SJSA1 (cell line): ENCODE data around the gene C16orf86. TPM values are rescaled to one million over a fixed set of nuclear protein-coding genes. Genes with fewer than 3 reads are reported as not detected.

Source experiments
- DNase-seq, 2 experiments: peaks; one replicate each; pipeline ENCODE4 v3.0.0-alpha.2; 2015 to 2020; ENCODE audit warnings: low spot score in 2 of 2, low read depth in 1 of 2
- H3K27ac ChIP-seq: fragments of 250-450 bp; sonication (Bioruptor Pico); 2 replicates; pipeline ENCODE4 v1.5.1; 2020; ENCODE audit warnings: mild to moderate bottlenecking, moderate library complexity
- H3K27me3 ChIP-seq: fragments of 250-450 bp; sonication (Bioruptor Pico); replicated peaks from 2 replicates; pipeline ENCODE4 v1.5.1; 2020; ENCODE audit warnings: mild to moderate bottlenecking, moderate library complexity
- H3K36me3 ChIP-seq: fragments of 250-450 bp; sonication (Bioruptor Pico); 2 replicates; pipeline ENCODE4 v1.5.1; 2020; ENCODE audit warnings: mild to moderate bottlenecking
- H3K4me1 ChIP-seq: fragments of 250-450 bp; sonication (Bioruptor Pico); replicated peaks from 2 replicates; pipeline ENCODE4 v1.6.1; 2021; ENCODE audit warnings: mild to moderate bottlenecking
- H3K4me3 ChIP-seq: fragments of 250-450 bp; sonication (Bioruptor Pico); 2 replicates; pipeline ENCODE4 v1.5.1; 2020; ENCODE audit warnings: mild to moderate bottlenecking
- H3K9me3 ChIP-seq: fragments of 250-450 bp; sonication (Bioruptor Pico); replicated peaks from 2 replicates; pipeline ENCODE4 v1.5.1; 2020; ENCODE audit warnings: mild to moderate bottlenecking
- total RNA-seq: library from RNA; depleted of rRNA; stranded (reverse); fragments of >200 nt; shearing (Covaris generic); gene quantifications from 2 replicates; pipeline ENCODE4 v1.2.3, GENCODE V29; 2014

C16orf86 gene
- total RNA-seq, 1 experiment from 2014 or later: 0.32 TPM

DNA sequence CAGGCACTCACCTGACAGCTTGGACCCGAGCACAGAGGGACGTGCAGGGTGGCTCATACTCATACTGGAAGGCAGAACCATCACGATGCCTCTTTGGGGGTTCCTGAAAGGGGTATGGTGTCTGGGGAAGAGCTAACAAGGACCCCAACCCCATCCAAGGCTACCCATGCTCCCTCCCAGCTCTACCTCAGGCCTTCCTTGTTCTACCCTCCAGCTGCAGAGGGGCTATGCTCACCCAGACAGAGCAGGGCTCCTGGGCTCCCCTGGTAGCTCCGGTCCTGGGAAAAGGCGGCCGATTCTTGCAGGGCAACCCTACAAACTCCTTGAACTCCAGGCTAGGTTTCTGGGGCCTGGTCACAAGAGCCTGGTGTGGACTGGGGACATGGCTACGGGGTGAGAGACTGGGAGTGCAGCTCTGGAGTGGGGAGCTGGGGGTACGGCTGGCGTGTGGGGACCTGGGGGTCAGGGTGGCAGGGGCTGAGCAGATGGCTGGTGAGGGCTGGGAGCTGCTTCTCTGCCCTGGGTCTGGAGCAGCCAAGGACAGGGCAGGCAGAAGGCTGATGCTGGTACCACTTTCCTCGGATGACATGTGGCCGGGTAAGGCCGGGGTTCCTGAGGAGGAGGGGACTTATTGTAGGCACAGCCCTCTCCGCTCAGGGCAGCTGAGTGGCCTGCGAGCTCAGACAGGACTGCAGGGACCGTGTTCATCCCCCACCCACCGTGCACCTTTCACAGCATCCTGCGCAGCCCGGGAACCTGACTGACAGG, 8.7 kb upstream of the C16orf86 start:
- Histone ChIP-seq H3K9me3 (no peaks in the 10 kb centered on the region; the same call in none of the 2 replicates), H3K36me3 (peaks cover 58% of the 10 kb centered on the region), H3K4me1 (peaks cover 46% of the 10 kb centered on the region), H3K4me3 (no peak overlapping the region), H3K27me3 (no peaks in the 10 kb centered on the region), H3K27ac (no peak overlapping the region)
- no peak for DNase-seq

DNA sequence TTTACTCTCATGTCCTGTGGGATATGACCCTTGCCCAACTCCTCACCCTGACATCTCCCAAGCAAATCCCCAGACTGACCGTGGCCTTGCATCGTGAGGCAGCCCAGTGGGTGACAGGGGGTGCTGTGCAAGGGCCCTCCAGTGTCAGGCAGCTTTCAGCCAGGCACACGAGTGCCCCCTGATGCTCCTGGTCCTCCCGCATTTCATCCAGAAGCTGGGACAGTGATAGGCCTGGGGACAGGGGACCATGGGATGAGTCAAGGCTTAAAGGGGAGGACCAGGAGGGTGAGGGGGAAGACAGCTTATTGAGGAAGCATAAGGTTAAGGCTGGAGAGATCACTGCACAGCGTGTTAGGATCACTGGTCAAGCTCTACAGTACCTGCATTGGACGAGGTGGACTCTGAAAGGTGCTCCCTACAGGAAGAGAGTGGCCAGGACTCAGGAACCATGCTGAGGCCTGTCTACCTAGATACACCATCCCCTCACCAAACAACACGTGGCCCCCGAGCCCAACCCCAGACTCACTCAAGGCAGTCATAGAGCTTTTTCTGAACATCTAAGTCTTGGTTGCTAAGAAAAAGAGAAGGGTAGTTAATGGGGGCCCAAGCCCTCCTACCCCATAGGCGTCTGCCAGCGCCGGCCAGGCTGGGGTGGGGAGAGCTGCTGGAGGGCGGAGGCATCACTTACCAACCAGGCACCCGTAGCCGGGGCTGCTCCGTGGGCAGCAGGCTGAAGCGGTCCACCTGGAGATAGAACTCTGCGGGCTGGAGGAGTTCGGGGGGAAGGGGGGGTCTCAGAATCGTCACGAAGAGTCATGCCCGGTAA, 7.6 kb upstream of the C16orf86 start:
- Histone ChIP-seq H3K27me3 (no peaks in the 10 kb centered on the region), H3K4me3 (peak overlapping the region; percentile 77), H3K9me3 (no peaks in the 10 kb centered on the region; the same call in 1 of the 2 replicates), H3K36me3 (peaks cover 55% of the 10 kb centered on the region), H3K4me1 (peaks cover 36% of the 10 kb centered on the region), H3K27ac (no peak overlapping the region)
- no peak for DNase-seq

DNA sequence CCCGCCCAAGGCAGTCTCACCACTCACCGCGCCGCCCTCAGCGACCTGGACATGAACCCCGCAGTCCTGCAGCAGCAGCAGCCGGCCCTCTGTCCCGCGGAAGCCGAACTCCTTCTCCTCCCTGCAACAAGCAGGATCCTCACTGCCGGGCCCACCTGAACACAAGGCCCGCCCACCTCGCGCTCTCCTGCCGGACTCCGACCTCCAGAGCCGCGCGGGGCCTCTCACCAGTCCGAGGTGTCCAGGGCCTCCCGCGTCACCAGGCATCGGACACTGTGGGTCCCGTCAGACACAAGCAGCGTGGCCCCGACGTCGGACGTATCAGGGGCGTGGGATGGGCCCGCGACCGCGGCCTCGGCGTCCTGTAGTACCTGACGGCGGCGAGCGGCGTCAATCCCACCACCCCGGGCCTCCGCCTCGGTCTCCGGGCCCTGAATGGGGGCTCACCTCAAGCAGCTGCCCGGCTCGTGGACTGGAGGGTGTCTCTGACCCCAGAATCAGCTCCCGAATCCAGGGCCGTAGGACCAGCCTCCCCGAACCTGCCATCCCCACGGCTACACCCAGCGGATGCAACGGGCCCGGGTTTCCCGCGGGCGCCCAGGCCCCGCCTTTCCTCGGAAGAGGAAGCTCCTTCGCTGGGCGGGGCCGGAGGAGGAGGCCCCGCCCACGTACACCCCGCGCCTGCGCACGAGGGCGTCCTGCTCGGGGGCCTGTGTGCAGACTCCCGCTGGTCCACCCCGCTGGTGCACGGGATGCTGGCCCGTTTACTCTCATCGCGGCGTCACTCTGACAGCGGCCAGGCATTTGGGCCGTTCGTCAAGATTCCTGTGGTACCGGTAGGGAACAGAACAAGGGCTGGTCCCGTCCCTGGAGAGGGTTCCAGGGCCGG, 6.7 kb upstream of the C16orf86 start, which contains the start of gene ACD:
Gene ACD (minus strand): TSS at position 586 of the 889 bp plus-strand sequence. CDS start 40 bp downstream, at position 546.
- peak; percentile 90 to 98 for DNase-seq
- peaks cover 46% of the 10 kb centered on the region for H3K36me3 ChIP-seq
- peak within 1 kb of the TSS; percentile 31 for H3K27ac ChIP-seq
- peak within 1 kb of the TSS; percentile 77 for H3K4me3 ChIP-seq
- H3K27me3 ChIP-seq: no peaks in the 10 kb centered on the region
- H3K9me3 ChIP-seq: no peaks in the 10 kb centered on the region; the same call in 1 of the 2 replicates
- peaks cover 28% of the 10 kb centered on the region for H3K4me1 ChIP-seq

GRCh38 chr16:67660564-67661028, 6.0 kb upstream of the C16orf86 start, which contains the start of gene PARD6A:
Gene PARD6A (plus strand): TSS chr16:67660960. CDS start chr16:67661039, 79 bp downstream.
- H3K36me3 ChIP-seq: peaks cover 41% of the 10 kb centered on the region
- H3K27me3 ChIP-seq: no peaks in the 10 kb centered on the region
- H3K4me3 ChIP-seq: peak within 1 kb of the TSS; percentile 77
- peaks cover under 1% of the 10 kb centered on the region; the same call in 1 of the 2 replicates for H3K9me3 ChIP-seq
- peaks cover 23% of the 10 kb centered on the region for H3K4me1 ChIP-seq
- DNase-seq: peak; percentile 92 to 97
- H3K27ac ChIP-seq: peak within 1 kb of the TSS; percentile 31

- H3K27ac ChIP-seq: no peak overlapping the region
- H3K4me1 ChIP-seq: peaks cover 29% of the 10 kb centered on the region
- H3K36me3 ChIP-seq: peaks cover 34% of the 10 kb centered on the region
- H3K4me3 ChIP-seq: peak overlapping the region; percentile 77
- no peaks in the 10 kb centered on the region for H3K27me3 ChIP-seq
- H3K9me3 ChIP-seq: peaks cover 2% of the 10 kb centered on the region; the same call in 1 of the 2 replicates
- DNase-seq: no peak
Observed at GRCh38 chr16:67661101-67661761, 5.4 kb upstream of the C16orf86 start.

- H3K36me3 ChIP-seq: peaks cover 28% of the 10 kb centered on the region
- H3K4me3 ChIP-seq: no peak overlapping the region
- no peak overlapping the region for H3K27ac ChIP-seq
- H3K27me3 ChIP-seq: no peaks in the 10 kb centered on the region
- DNase-seq: no peak
- H3K9me3 ChIP-seq: peaks cover 2% of the 10 kb centered on the region; the same call in 1 of the 2 replicates
- H3K4me1 ChIP-seq: peaks cover 35% of the 10 kb centered on the region
Observed at GRCh38 chr16:67661886-67662652, 4.5 kb upstream of the C16orf86 start.

- DNase-seq: no peak
- Histone ChIP-seq H3K36me3 (peaks cover 22% of the 10 kb centered on the region), H3K27ac (no peak overlapping the region), H3K27me3 (no peaks in the 10 kb centered on the region), H3K4me3 (no peak overlapping the region), H3K4me1 (peaks cover 40% of the 10 kb centered on the region), H3K9me3 (peaks cover 2% of the 10 kb centered on the region; the same call in 1 of the 2 replicates)
Observed at GRCh38 chr16:67662653-67663010, 4.0 kb upstream of the C16orf86 start.

- Histone ChIP-seq H3K27ac (no peak overlapping the region), H3K4me1 (peaks cover 46% of the 10 kb centered on the region), H3K9me3 (peaks cover 2% of the 10 kb centered on the region; the same call in 1 of the 2 replicates), H3K36me3 (peaks cover 17% of the 10 kb centered on the region), H3K4me3 (no peak overlapping the region), H3K27me3 (no peaks in the 10 kb centered on the region)
- DNase-seq: no peak
Observed at GRCh38 chr16:67663151-67663876, 3.3 kb upstream of the C16orf86 start.

DNA sequence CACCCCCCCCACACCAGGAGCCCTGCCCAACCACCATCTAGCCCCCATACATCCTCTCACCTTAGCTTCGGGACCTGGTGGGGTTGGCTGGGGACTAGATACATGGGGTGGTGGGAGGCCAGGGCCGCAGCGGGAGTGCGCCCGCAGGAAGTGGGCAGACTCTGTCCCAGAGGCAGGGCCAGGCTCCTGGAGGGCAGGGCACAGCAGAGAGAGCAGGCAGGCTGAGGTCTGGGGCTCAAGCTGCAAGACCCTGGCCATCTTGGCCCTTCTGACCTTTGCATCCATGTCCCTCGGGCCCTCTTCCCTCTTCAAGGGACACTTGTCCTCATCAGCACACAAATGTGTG, 2.8 kb upstream of the C16orf86 start:
- Histone ChIP-seq H3K9me3 (peaks cover 2% of the 10 kb centered on the region; the same call in 1 of the 2 replicates), H3K36me3 (peaks cover 11% of the 10 kb centered on the region), H3K27ac (no peak overlapping the region), H3K27me3 (no peaks in the 10 kb centered on the region), H3K4me3 (no peak overlapping the region), H3K4me1 (peaks cover 42% of the 10 kb centered on the region)
- DNase-seq: no peak

DNA sequence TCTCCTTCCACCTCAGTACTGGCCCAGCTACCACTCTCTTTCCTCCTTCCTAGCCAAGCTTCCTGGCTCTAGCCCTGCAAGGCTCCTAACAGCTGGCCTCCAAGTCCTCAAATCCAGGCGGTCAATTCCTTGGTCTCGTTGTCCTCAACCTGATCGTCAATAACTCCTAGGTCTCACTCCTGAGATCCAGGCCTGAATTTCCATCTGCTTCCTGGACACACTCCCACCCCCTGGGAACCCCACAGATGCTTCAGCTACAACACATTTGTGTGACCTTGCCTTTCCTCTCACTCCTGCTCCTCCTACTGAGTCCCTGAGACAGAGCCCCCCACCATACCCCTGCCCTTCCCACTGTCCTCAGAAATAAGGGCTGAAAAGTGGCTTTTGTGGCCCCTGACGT, 2.4 kb upstream of the C16orf86 start:
- H3K9me3 ChIP-seq: peaks cover 2% of the 10 kb centered on the region; the same call in 1 of the 2 replicates
- H3K36me3 ChIP-seq: peaks cover 7% of the 10 kb centered on the region
- no peak overlapping the region for H3K27ac ChIP-seq
- no peaks in the 10 kb centered on the region for H3K27me3 ChIP-seq
- H3K4me3 ChIP-seq: no peak overlapping the region
- no peak for DNase-seq
- peaks cover 38% of the 10 kb centered on the region for H3K4me1 ChIP-seq

GRCh38 chr16:67664871-67665270, 1.7 kb upstream of the C16orf86 start:
- Histone ChIP-seq H3K27ac (no peak overlapping the region), H3K36me3 (peaks cover 1% of the 10 kb centered on the region; the same call in 1 of the 2 replicates), H3K9me3 (peaks cover 2% of the 10 kb centered on the region; the same call in 1 of the 2 replicates), H3K27me3 (no peaks in the 10 kb centered on the region), H3K4me3 (no peak overlapping the region), H3K4me1 (peaks cover 32% of the 10 kb centered on the region)
- DNase-seq: no peak
